Measurements from ENCODE around the gene ARID3C. TPM values are rescaled to one million over a fixed set of nuclear protein-coding genes. Genes with fewer than 3 reads are reported as not detected.

The ARID3C gene
- total RNA-seq, 1 experiment from 2014 or later: 0.42 TPM

- intact Hi-C loops (cut with micrococcal nuclease): no loop called here
- RAD21 ChIA-PET (ENCODE audit: low non-redundant PET in 1 of 2, low total read pairs in 2 of 2, uncharacterized antibody in 2 of 2, unreplicated experiment in 2 of 2): no interaction called here
- Histone ChIP-seq H3K4me3 (replicated peaks in 1 of 2; ENCODE audit: low read depth in 1 of 2, low read length in 2 of 2) (no peak overlapping the region), H3K79me2 (ENCODE audit: insufficient read depth, low read length) (no peaks in the 10 kb centered on the region), H3K27ac (ENCODE audit: low read depth, low read length) (no peak overlapping the region), H2AFZ (ENCODE audit: low read depth, low read length, poor library complexity, severe bottlenecking) (no peak overlapping the region), H3K36me3 (ENCODE audit: control insufficient read depth in 1 of 2, insufficient read depth in 2 of 2, low read length in 2 of 2) (no peaks in the 10 kb centered on the region), H3K4me1 (ENCODE audit: control insufficient read depth in 1 of 2, insufficient read depth in 2 of 2, low read length in 2 of 2) (no peaks in the 10 kb centered on the region), H3K9ac (ENCODE audit: low read length) (no peak overlapping the region), H3K4me2 (ENCODE audit: low read length) (no peak overlapping the region), H4K20me1 (ENCODE audit: insufficient read depth) (no peaks in the 10 kb centered on the region), H3K27me3 (ENCODE audit: insufficient read depth, low read length) (no peaks in the 10 kb centered on the region), H3K9me2 (ENCODE audit: insufficient read depth) (no peaks in the 10 kb centered on the region), H3K9me3 (ENCODE audit: control insufficient read depth in 1 of 2, insufficient read depth in 1 of 2, low read depth in 1 of 2, low read length in 2 of 2) (no peaks in the 10 kb centered on the region)
- ATAC-seq: no peak
- CTCF ChIA-PET: no interaction called here
- TF ChIP-seq CEBPB (IDR thresholded peaks at IDR 0.05; ENCODE audit: low read depth) (no peak), MAX (IDR thresholded peaks at IDR 0.05) (no peak), POLR2A (IDR thresholded peaks at IDR 0.05; ENCODE audit: borderline replicate concordance, extremely low read depth, insufficient read depth, insufficient read length) (no peak), YY1 (IDR thresholded peaks at IDR 0.05; ENCODE audit: extremely low read depth, insufficient replicate concordance, low read depth, low read length) (no peak), POLR2AphosphoS5 (IDR thresholded peaks at IDR 0.05; ENCODE audit: low read depth, low read length) (no peak), ELF1 (IDR thresholded peaks at IDR 0.05; ENCODE audit: borderline replicate concordance, low read depth) (no peak), JUND (IDR thresholded peaks at IDR 0.05) (no peak), EZH2phosphoT487 (IDR thresholded peaks at IDR 0.05; ENCODE audit: borderline replicate concordance) (no peak), ZFX (IDR thresholded peaks at IDR 0.05) (no peak), CBX3 (IDR thresholded peaks at IDR 0.05; ENCODE audit: low read depth) (no peak), FOSL1 (IDR thresholded peaks at IDR 0.05; ENCODE audit: low read depth) (no peak), SP1 (IDR thresholded peaks at IDR 0.05; ENCODE audit: low read depth) (no peak), RAD21 (IDR thresholded peaks at IDR 0.05; ENCODE audit: low read depth) (no peak), TCF7L2 (IDR thresholded peaks at IDR 0.05; ENCODE audit: borderline replicate concordance, extremely low read depth, insufficient read depth, insufficient read length) (no peak), SIN3A (IDR thresholded peaks at IDR 0.05; ENCODE audit: low read depth) (no peak), EZH2 (IDR thresholded peaks at IDR 0.05) (no peak)
- TF ChIP-seq, protein P1, sequence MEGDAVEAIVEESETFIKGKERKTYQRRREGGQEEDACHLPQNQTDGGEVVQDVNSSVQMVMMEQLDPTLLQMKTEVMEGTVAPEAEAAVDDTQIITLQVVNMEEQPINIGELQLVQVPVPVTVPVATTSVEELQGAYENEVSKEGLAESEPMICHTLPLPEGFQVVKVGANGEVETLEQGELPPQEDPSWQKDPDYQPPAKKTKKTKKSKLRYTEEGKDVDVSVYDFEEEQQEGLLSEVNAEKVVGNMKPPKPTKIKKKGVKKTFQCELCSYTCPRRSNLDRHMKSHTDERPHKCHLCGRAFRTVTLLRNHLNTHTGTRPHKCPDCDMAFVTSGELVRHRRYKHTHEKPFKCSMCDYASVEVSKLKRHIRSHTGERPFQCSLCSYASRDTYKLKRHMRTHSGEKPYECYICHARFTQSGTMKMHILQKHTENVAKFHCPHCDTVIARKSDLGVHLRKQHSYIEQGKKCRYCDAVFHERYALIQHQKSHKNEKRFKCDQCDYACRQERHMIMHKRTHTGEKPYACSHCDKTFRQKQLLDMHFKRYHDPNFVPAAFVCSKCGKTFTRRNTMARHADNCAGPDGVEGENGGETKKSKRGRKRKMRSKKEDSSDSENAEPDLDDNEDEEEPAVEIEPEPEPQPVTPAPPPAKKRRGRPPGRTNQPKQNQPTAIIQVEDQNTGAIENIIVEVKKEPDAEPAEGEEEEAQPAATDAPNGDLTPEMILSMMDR (IDR thresholded peaks at IDR 0.05 in 2 of 3, conservative IDR thresholded peaks at IDR 0.05 in 1 of 3; ENCODE audit: borderline replicate concordance in 1 of 3, insufficient read depth in 1 of 3, low read depth in 2 of 3, low read length in 2 of 3): no peak
- TF ChIP-seq, protein P2, sequence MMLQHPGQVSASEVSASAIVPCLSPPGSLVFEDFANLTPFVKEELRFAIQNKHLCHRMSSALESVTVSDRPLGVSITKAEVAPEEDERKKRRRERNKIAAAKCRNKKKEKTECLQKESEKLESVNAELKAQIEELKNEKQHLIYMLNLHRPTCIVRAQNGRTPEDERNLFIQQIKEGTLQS (IDR thresholded peaks at IDR 0.05): no peak
- POLR2A ChIA-PET: no interaction called here
- BruUV-seq (replicated peaks): no TSS peak
- DNase-seq (ENCODE audit: low read depth, low spot score): no peak
Observed at GRCh38 chr9:34579808-34580163, 49.1 kb downstream of the ARID3C start.

Measured in HCT116 (cell line).